Measurements from ENCODE around the gene PEF1.
A peak's percentile ranks its signal among the peaks of the same experiment; 100 is the strongest.

Gene PEF1, protein sequence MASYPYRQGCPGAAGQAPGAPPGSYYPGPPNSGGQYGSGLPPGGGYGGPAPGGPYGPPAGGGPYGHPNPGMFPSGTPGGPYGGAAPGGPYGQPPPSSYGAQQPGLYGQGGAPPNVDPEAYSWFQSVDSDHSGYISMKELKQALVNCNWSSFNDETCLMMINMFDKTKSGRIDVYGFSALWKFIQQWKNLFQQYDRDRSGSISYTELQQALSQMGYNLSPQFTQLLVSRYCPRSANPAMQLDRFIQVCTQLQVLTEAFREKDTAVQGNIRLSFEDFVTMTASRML

DNA sequence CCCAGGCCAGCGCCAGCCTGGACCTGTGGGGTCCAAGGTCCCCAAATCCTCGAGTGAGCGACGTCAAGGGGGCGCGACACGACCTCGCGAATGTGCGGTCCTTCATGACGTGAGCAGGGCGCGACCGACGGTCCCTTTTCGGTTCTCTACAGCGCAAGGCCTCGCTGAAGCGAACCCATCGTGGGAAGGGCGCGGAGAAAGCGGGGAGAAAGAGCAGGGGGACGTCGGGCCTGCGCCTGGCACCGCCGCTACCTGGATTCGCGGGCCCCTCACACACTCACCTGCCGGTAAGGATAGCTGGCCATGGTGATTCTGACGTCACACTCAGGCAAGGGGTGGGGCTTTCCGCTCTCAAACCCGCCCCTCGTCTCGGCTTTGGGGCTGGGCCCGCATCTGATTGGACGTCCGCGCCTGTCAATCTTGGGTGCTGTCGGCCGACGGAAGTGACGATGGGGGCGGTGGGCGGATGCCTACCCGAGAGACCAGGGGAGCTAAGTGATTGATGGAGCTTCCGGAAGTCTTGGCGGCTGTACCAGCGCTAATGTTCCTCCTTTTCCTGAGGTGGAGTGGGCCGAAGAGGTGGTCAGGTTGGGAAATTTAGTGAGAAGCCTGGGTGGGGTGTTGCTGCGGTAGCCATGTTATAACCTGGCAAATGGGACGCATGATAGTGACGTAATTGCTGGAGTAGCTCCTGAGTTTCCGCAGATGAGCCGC is at the start of gene PEF1:
PEF1 (minus strand) TSS at position 317 of the 714 bp plus-strand sequence; CDS start at position 305, 12 bp downstream.
- DNase-seq, result peak; percentile 99 to 100 (median 100)
- intact Hi-C loops (cut with DNase I), result no loop called here

DNA sequence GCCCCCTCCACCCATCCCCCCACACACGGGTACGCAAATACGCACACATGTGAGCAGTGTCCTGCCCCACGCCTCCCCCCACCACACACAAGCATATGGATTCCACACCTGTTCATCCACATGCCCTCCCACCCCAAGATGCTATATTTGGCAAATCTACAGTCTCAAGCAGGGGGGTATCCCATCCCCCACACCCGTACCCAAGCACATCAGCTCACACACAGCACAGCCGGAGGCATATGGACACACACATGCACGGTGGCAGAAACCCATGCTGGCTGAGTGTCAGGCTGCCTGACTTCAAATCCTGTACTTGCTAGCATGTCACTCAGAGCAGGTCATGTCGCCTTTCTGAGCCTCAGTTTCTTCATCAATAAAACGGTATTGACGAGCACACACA is 48.6 kb upstream of the PEF1 start:
- DNase-seq, result no peak
- intact Hi-C loops (cut with DNase I), result no loop called here

DNA sequence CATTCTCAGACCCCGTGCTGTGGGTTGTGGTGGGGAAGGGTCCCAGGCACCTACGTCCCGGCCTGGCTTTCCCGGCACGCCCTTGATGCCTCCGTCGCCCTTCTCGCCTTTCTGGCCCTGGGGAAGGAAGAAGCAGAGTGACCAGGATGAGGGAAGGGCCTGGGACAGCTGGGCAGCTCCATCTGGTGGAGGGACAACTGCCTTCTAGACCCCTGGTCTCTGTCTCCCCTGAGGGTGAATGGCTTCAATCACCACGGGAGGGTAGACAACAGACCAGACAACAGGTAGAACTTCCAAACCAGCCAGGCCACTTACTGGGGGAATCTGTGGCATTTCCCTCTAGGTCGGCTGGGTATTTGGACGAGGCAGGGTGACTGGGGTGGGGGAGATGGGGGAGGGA is 47.3 kb upstream of the PEF1 start:
- no peak for DNase-seq
- intact Hi-C loops (cut with DNase I), result no loop called here

DNA sequence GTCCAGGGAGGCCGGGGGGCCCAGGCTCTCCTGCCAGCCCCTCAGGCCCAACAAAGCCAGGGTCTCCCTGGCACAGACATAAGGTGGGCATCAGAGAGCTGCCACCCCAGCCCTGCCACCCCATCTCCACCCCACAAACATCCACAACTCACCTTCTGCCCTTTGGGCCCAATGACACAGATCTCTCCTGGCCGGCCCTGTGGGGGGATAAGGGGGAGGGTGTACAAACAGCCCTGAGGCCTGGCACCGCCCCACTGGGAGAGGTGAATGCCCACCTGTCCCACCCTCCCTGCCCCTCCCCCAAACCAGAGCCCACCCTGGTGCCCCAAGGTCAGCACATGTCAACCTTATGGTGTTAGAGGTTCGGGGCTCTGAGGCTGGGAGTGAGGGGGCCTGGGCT is 46.8 kb upstream of the PEF1 start:
- DNase-seq, result no peak
- intact Hi-C loops (cut with DNase I), result no loop called here

DNA sequence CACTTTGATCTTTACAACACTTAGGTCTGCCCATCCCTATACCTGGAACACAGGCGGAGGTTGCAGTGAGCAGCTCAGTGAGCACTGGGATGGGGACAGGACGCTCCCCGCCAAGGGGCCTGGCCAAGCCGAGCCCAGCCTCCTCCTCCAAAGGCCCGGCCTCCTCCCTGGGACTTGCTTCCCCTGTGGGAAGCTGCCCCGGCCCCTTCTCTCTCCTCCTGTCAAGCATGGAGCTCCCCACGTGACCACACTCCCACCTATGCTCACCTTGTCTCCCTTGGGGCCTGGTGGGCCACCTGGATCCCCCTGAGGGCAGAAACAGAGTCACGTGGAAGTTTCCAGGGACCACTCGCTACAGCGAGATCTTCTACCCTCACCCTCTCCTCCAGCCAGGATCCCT is 46.2 kb upstream of the PEF1 start:
- intact Hi-C loops (cut with DNase I), result no loop called here
- DNase-seq, result no peak

DNA sequence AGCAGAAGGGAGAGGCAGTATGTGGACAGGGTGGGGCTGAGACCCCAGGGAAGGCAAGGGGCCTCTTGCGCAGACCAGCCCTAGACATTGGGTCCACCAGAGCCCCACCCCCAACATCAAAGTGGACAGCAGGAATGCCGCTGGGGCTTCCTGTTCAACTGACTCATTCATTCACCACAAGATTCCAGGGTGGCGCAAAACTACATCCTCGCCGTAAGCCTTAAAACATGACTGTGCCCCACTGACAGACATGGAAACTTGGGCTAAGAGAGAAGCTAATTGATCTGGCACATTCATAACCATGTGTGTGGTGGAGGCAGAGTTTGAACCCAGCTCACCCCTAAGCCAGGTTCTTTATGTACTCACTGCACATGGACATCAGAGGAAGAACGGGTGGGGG is 45.2 kb upstream of the PEF1 start:
- DNase-seq, result no peak
- intact Hi-C loops (cut with DNase I), result no loop called here

DNA sequence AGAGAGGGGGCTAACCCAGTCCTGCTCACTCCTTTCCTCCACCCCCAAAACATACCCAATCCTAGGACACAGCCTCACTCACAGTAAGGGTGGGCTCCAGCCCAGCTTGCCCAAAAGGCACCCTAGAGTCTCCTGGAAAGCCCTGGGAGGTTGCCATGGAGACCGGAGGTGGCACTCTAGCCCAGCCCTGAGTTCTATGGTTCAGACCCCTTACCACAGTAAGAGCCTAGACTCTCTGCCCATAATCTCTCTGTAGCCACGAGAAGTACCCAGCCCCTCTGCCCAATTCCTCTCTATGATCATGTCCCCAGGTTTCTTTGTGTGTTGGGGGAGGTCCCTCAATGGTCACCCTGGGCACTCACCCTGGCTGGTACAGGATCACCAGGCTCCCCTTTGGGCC is 44.7 kb upstream of the PEF1 start:
- no peak for DNase-seq
- intact Hi-C loops (cut with DNase I), result no loop called here

DNA sequence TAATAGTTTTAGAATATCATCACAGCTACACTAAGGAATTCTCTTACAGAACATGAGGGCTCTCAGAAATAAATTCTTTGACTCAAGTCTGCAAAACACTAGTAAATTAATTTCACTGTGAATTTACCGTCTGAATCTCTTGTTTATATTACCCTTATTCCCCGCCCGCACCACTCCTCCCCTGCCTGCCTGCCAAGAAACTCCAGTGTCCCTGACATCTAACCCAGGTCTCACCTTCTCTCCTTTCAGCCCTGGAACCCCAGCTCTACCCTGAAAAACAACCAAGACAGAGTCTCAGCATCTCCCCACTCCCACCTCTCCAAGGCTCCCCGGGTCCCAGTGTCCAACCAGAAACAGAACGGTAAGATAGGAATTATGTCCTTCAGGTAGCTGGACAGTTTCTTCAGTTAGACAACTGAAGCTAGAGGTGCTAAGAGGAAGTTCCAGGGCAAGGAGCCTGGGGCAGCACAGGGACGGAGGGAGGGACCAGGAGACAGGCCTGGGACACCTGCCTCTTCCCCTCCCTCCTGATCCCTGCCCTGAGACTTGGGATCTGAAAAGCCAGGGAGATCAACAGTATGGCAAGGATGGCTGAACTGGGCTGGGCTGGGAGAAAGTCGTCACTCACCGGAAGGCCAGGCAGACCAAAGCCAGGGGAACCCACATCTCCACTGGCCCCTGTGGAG is 43.7 kb upstream of the PEF1 start:
- intact Hi-C loops (cut with DNase I), result no loop called here
- no peak for DNase-seq

DNA sequence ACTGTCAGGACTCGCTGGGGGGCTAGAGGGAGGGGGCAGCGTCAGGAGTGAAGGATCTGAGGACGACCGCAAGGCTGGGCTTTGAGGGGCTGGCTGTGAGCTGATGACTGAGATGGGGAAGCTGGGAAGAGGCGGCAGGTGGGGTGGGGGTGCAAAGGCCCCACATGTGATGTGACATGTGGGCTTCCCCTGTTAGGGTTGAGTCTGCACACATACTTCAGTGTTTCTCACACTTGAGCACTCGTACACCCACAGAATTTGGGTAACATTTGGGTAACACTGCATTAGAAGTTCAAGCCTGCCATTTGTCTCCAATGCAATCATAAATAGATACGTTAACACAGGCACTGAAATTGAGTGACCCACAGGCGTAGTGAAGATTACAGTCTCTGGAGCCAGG is 42.9 kb upstream of the PEF1 start:
- intact Hi-C loops (cut with DNase I), result no loop called here
- DNase-seq, result no peak

DNA sequence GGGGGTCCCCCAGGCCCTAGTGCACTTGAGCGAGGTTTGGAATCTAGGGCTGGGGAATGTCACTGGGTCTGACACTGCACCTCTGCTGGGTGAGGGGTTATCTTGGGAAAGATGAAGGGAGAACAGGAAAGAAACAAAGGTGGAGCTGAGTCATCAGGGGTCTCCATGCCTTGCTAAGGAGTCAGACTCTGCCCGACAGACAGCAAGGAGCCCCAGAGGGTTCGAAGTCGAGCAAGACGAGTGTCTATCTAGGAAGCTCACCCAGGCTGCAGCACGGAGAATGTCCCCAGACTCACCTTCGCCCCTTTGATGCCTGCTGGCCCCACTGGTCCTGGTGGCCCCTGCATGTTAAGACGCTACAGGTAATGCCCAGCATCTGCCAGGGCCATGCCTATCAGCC is 41.1 kb upstream of the PEF1 start:
- no peak for DNase-seq

DNA sequence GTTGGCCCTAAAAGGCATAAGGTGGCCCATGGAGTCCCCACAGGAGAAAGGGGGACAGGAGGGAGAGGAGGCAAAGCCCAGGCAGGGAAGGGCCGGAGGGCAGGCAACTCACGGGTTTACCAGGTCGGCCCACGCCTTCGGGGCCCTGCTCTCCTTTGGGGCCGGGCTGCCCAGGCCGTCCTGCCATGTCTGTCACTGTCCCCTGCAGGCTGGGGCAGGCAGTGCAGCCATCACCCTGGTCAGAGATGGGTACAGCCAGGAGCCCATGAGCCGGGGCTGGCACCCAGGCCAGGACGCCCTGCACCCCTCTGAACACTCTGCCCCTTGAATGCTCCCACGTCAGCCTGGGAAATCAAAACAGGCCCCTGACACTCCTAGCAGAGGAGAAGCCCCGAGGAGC is 39.3 kb upstream of the PEF1 start:
- intact Hi-C loops (cut with DNase I), result no loop called here
- no peak for DNase-seq

More for the DNA sequence above, 41.1 kb upstream of the PEF1 start:
- intact Hi-C loops (cut with DNase I), result no loop called here

DNA sequence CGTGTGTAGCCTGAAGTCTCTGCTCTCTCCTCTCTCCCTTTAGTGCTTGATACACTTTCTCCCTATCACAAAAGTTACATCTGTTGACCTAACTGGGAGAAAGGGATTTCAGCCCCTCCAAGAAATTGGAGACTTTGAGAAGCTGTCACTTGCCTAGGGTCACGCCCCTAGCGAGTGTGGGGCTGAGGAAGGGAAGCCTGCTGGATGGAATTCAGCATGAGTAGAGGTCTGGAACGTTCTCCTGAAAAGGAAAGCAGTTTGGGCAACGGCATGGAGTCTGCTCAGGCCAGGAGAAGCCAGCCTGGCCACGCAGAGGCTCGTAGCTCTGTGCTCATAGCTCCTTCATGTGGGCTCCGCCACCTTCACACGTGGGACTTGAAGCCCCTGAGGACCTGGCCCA is 36.7 kb upstream of the PEF1 start:
- DNase-seq, result no peak
- intact Hi-C loops (cut with DNase I), result no loop called here

DNA sequence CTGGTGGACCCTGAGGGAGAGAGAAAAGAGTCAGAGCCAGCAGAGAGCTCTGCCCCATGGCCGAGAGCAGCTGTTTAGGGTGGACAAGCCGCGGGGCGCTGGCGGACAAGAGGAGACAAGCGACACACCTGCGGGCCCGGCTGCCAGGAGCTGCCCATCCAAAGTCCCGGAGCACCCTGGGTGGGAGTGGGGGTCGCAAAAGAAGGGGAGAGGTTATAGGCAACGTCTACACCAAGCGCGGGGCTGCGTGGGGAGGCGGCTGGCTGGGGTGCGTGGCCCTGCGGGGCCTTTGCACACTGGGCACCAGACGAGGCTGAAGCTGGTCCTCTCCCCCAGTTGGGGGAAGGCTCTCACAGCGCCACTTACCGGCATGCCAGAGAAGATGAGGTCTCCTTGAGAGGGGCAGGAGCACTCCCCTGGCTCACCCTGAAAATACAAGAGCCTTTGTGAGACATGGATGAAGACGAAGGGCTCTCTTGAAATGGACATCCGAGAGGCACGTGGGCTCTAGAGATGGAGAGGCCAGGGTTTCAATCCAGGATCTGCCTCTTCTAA is 35.1 kb upstream of the PEF1 start:
- intact Hi-C loops (cut with DNase I), result loop anchor here (2.0 kb wide), 1 partner anchor 49 kb away; no protein-coding TSS in a partner anchor
- DNase-seq, result no peak

DNA sequence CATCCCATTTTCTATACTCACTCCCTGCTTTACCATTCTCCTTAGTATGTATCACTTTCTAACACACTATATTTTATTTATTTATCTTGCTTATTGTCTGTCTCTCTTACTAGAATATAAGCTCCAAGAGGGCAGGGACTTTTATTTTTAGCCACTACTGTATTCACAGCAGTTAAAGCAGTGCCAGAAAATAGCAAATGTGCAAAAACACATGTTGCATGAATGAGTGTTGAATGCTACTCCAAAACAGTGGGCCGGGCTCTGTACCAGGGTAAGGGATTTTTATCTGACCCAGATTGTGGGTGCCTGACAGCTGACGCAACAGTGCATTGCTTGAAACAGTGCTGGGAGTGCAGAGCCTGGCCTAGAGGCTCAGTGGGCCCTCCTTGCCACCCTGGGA is 34.4 kb upstream of the PEF1 start:
- intact Hi-C loops (cut with DNase I), result loop anchor here (2.0 kb wide), 1 partner anchor 48 kb away; no protein-coding TSS in a partner anchor
- no peak for DNase-seq

DNA sequence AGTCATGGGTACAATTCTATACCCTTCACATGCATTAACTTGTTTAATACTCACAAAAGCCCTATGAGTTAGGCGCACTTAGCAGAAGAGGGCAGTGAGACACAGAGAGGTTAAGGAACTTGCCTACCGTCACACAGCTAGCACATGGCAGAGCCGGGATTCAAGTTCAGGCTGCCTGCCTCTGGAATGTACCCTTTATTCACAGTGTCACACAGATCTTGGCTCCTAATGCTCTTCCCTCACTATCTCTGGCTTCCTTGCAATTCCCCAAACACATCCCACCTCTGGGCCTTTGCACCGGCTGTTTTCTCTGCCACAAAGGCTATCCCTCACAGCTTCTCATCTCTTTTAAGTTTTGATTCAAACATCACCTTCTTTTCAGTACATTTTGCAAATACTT is 34.0 kb upstream of the PEF1 start:
- DNase-seq, result no peak
- intact Hi-C loops (cut with DNase I), result loop anchor here (2.0 kb wide), 1 partner anchor 48 kb away; no protein-coding TSS in a partner anchor

DNA sequence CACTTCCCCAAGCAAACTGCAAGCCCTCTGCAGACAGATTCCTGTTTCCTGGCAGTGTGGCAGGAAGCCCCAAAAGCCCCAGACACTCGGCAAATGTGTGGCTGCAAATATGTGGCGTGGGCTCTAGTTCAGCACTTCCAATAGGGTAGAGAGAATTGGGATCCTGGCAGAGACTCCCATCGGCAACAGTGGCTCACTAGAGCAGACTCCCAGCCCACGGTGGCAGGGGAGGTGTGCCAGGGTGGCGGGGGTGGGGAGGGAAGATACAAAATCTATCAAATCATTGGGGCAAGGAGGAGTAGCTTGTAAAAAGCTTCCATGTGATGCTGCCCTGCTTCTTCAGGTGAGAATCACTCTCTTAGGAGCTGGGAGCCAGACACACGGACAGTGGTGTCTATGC is 33.3 kb upstream of the PEF1 start:
- intact Hi-C loops (cut with DNase I), result loop anchor here (2.0 kb wide), 1 partner anchor 47 kb away; no protein-coding TSS in a partner anchor
- DNase-seq, result no peak

DNA sequence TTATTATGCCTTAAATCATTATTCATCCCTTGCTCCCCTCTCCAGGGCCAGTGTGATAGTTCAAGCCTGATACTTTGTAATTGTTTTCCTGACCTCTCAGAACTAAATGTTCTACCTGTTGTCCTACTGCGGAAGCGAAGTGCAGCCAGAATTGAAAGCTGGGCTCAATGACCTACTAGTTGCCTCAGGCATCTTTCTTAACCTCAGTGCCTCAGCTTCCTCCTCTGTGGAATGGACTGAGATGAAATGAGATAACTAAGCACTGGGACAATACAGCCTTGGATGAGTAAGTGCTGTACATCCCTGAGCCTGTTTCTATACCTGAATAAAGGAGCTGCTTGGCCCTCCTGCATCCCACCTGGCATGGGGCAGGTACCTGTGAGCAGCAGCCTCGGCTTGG is 32.7 kb upstream of the PEF1 start:
- intact Hi-C loops (cut with DNase I), result no loop called here
- DNase-seq, result no peak

DNA sequence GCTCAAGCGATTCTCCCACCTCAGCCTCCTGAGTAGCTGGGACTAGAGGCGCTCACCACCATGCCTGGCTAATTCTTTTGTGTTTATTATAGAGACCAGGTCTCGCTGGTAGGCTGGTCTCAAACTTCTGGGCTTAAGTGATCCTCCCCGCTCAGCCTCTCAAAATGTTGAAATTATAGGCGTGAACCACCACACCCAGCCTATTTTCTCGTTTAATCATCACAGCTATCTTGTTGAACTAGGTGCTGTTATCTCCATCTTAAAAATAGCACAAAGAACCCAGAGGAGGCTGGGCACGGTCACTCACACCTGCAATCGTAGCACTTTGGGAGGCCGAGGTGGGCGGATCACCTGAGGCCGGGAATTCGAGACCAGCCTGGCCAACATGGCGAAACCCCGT is 31.1 kb upstream of the PEF1 start:
- intact Hi-C loops (cut with DNase I), result no loop called here
- no peak for DNase-seq

DNA sequence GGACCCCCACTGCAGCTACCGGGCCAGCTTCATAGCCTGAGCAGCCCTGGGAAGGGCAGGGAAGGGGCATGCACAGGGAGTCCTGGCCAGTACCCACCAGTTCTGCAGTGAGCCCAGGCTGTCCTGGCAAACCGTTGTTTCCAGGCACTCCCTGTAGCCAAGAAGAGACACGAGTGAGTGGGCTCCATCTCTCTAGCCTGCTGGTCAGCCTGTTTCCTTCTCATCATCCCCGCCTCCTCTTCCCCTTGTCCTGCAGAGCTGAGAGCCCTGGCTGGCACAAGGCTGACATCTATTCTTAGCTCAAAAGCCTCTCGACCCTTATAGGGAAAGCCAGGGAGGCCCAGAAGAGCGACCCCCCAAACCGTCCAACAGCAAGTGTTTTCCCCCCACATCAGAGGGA is 30.5 kb upstream of the PEF1 start:
- intact Hi-C loops (cut with DNase I), result no loop called here
- no peak for DNase-seq

DNA sequence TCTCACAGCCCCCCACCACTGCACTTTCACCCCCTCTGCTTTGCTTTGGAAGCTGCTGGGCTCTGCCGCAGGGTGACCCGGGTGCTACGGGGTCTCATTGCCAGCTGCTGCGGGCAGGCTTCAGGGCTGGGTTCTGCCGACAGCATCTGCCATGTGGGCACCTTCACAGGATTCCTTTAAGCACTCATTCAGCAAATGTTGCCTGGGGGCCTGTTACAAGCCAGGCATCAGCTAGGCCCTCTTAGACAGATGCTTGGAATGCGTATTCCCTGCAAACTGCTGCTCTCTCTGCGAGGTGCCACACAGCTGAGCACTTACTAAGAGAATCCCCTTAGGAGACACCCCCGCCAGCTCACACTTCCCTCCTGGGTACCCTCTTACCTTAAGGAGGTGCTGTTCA is 29.9 kb upstream of the PEF1 start:
- DNase-seq, result peak in 2 of 10 donors; percentile 67 to 71
- intact Hi-C loops (cut with DNase I), result no loop called here

DNA sequence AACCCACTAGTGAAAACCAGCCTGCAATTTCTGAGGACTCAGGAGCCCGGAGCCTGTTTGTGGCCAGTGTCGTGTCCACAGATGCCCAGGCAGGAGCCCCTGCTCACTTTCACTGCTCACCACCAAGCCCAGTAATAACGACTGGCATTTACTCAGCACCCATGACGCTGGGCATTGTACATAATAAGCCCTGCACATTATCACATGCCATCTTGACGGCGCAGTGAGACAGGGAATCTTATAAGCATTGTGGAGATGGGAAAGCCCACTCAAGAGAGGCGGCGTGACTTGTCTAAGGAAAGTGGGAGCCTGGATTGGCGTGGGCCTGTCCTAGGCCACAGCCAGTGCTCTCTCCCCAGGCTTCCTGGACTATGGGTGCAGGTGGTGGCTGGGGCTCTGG is 28.8 kb upstream of the PEF1 start:
- intact Hi-C loops (cut with DNase I), result no loop called here
- no peak for DNase-seq
